Posterior cingulate gyrus (tissue), 11 donors: ENCODE results near the gene SCEL.
"Not testable (repeated sequence)": the region's sequence is repeated elsewhere in the genome, so short reads cannot be mapped to it uniquely, and the experiment has no call there.

ENCODE experiments used
- DNase-seq, 10 donors: peaks; one replicate each; pipeline versions ENCODE4 v3.0.0 to v3.0.0-alpha.2; 2020 to 2021; ENCODE audit warnings: mixed read lengths in 3 of 10
- intact Hi-C: fragments of 100-400 bp; cut with DNase I; formaldehyde crosslinking; loops from one replicate; pipeline ENCODE4 v1.15.1; 2023

Gene SCEL

GRCh38 chr13:77653301-77653700, 117.8 kb downstream of the SCEL start:
- DNase-seq, result no peak
- intact Hi-C loops, result no loop called here

GRCh38 chr13:77660016-77660415, 124.5 kb downstream of the SCEL start:
- intact Hi-C loops, result not testable (repeated sequence)

GRCh38 chr13:77660841-77661250, 125.3 kb downstream of the SCEL start:
- intact Hi-C loops, result no loop called here
- DNase-seq, result peak in 3 of 10 donors; percentile 64 to 80 (median 66)

More at GRCh38 chr13:77660016-77660415, 124.5 kb downstream of the SCEL start:
- DNase-seq, result peak in 1 of 10 donors; percentile 79

- intact Hi-C loops, result not testable (repeated sequence)
Measured at GRCh38 chr13:77662301-77662700, 126.8 kb downstream of the SCEL start.

GRCh38 chr13:77662831-77663230, 127.3 kb downstream of the SCEL start:
- peak in 2 of 10 donors; percentile 41 to 43 for DNase-seq
- intact Hi-C loops, result not testable (repeated sequence)

More at GRCh38 chr13:77662301-77662700, 126.8 kb downstream of the SCEL start:
- peak in 1 of 10 donors; percentile 70 for DNase-seq

- no peak for DNase-seq
- intact Hi-C loops, result no loop called here
Measured at GRCh38 chr13:77674852-77675251, 139.3 kb downstream of the SCEL start.

- DNase-seq, result no peak
- intact Hi-C loops, result no loop called here
Measured at GRCh38 chr13:77678691-77679235, 143.3 kb downstream of the SCEL start.

- intact Hi-C loops, result no loop called here
- no peak for DNase-seq
Measured at GRCh38 chr13:77687799-77688198, 152.3 kb downstream of the SCEL start.

GRCh38 chr13:77691871-77692270, 156.4 kb downstream of the SCEL start:
- intact Hi-C loops, result no loop called here
- no peak for DNase-seq

GRCh38 chr13:77692746-77693448, 157.4 kb downstream of the SCEL start:
- DNase-seq, result no peak
- intact Hi-C loops, result no loop called here

GRCh38 chr13:77693449-77693940, 158.0 kb downstream of the SCEL start:
- no peak for DNase-seq
- intact Hi-C loops, result no loop called here
